Muscle layer of colon (tissue), 2 donors: ENCODE results near the gene SLC29A1.
"Not testable (repeated sequence)": the region's sequence is repeated elsewhere in the genome, so short reads cannot be mapped to it uniquely, and the experiment has no call there.

Experiments
- H3K27ac ChIP-seq: one replicate; pipeline ENCODE4 v1.7.0; 2013; ENCODE audit warnings: low read depth, mild to moderate bottlenecking, low read length, moderate library complexity
- H3K27me3 ChIP-seq, 2 donors: one replicate each; pipeline ENCODE4 v1.7.0; 2013; ENCODE audit warnings: low read length in 2 of 2, mild to moderate bottlenecking in 2 of 2; ENCODE audit not compliant: insufficient read depth in 2 of 2, control insufficient read depth in 1 of 2
- H3K36me3 ChIP-seq: one replicate; pipeline ENCODE4 v1.7.0; 2013; ENCODE audit warnings: mild to moderate bottlenecking, low read length; ENCODE audit not compliant: insufficient read depth
- H3K4me1 ChIP-seq: one replicate; pipeline ENCODE4 v1.7.0; 2013; ENCODE audit warnings: mild to moderate bottlenecking, low read length; ENCODE audit not compliant: insufficient read depth
- H3K4me3 ChIP-seq, 2 donors: one replicate each; pipeline ENCODE4 v1.7.0; 2013; ENCODE audit warnings: low read length in 2 of 2, low read depth in 1 of 2, mild to moderate bottlenecking in 1 of 2, moderate library complexity in 1 of 2
- H3K9ac ChIP-seq: one replicate; pipeline ENCODE4 v1.7.0; 2013; ENCODE audit warnings: low read length
- H3K9me3 ChIP-seq: one replicate; pipeline ENCODE4 v1.7.0; 2013; ENCODE audit warnings: mild to moderate bottlenecking, low read length
- donor health status: abdominal sarcoma.
- donor health status: Adenocarcinoma of cecum.

SLC29A1 gene

GRCh38 chr6:44225579-44226325 lies 2.4 kb downstream of the SLC29A1 start:
- peaks cover 89% of the 10 kb centered on the region for H3K4me1 ChIP-seq
- H3K36me3 ChIP-seq, result peaks cover 18% of the 10 kb centered on the region
- peak overlapping the region; percentile 23 for H3K9ac ChIP-seq
- H3K27me3 ChIP-seq, result no peaks in the 10 kb centered on the region
- H3K4me3 ChIP-seq, result peak overlapping the region in 1 of 2 donors; percentile 71
- peak overlapping the region; percentile 86 for H3K27ac ChIP-seq
- no peaks in the 10 kb centered on the region for H3K9me3 ChIP-seq

- peaks cover 26% of the 10 kb centered on the region for H3K36me3 ChIP-seq
- peak overlapping the region in 1 of 2 donors; percentile 71 for H3K4me3 ChIP-seq
- peaks cover 89% of the 10 kb centered on the region for H3K4me1 ChIP-seq
- H3K27ac ChIP-seq, result peak overlapping the region; percentile 86
- peak overlapping the region; percentile 36 for H3K9ac ChIP-seq
- H3K9me3 ChIP-seq, result no peaks in the 10 kb centered on the region
- no peaks in the 10 kb centered on the region for H3K27me3 ChIP-seq
These were observed 3.2 kb downstream of the SLC29A1 start for GRCh38 chr6:44226368-44227147.

- peaks cover 90% of the 10 kb centered on the region for H3K4me1 ChIP-seq
- peak overlapping the region in 1 of 2 donors; percentile 71 for H3K4me3 ChIP-seq
- H3K27ac ChIP-seq, result peak overlapping the region; percentile 86
- no peaks in the 10 kb centered on the region for H3K27me3 ChIP-seq
- peaks cover 33% of the 10 kb centered on the region for H3K36me3 ChIP-seq
- H3K9me3 ChIP-seq, result no peaks in the 10 kb centered on the region
- H3K9ac ChIP-seq, result peak overlapping the region; percentile 36
These were observed 3.9 kb downstream of the SLC29A1 start for GRCh38 chr6:44227148-44227793.

GRCh38 chr6:44228031-44228430 lies 4.6 kb downstream of the SLC29A1 start:
- no peaks in the 10 kb centered on the region for H3K27me3 ChIP-seq
- H3K9ac ChIP-seq, result peak overlapping the region; percentile 36
- H3K36me3 ChIP-seq, result peaks cover 41% of the 10 kb centered on the region
- peak overlapping the region; percentile 86 for H3K27ac ChIP-seq
- peaks cover 90% of the 10 kb centered on the region for H3K4me1 ChIP-seq
- H3K4me3 ChIP-seq, result peak overlapping the region in 1 of 2 donors; percentile 71
- no peaks in the 10 kb centered on the region for H3K9me3 ChIP-seq

- no peaks in the 10 kb centered on the region for H3K27me3 ChIP-seq
- H3K27ac ChIP-seq, result peak overlapping the region; percentile 86
- no peaks in the 10 kb centered on the region for H3K9me3 ChIP-seq
- peaks cover 45% of the 10 kb centered on the region for H3K36me3 ChIP-seq
- peak overlapping the region in 1 of 2 donors; percentile 71 for H3K4me3 ChIP-seq
- H3K9ac ChIP-seq, result peak overlapping the region; percentile 36
- peaks cover 94% of the 10 kb centered on the region for H3K4me1 ChIP-seq
These were observed 5.0 kb downstream of the SLC29A1 start for GRCh38 chr6:44228433-44228832.

- Histone ChIP-seq H3K27me3 (no peaks in the 10 kb centered on the region), H3K27ac (peak overlapping the region; percentile 86), H3K36me3 (peaks cover 46% of the 10 kb centered on the region), H3K4me3 (peak overlapping the region in 1 of 2 donors; percentile 71), H3K9me3 (no peaks in the 10 kb centered on the region), H3K9ac (no peak overlapping the region), H3K4me1 (peaks cover 98% of the 10 kb centered on the region)
These were observed 5.4 kb downstream of the SLC29A1 start for GRCh38 chr6:44228836-44229235.

- H3K27me3 ChIP-seq, result no peaks in the 10 kb centered on the region
- H3K9me3 ChIP-seq, result no peaks in the 10 kb centered on the region
- H3K27ac ChIP-seq, result peak overlapping the region; percentile 86
- no peak overlapping the region for H3K4me3 ChIP-seq
- no peak overlapping the region for H3K9ac ChIP-seq
- peaks cover 99% of the 10 kb centered on the region for H3K4me1 ChIP-seq
- peaks cover 46% of the 10 kb centered on the region for H3K36me3 ChIP-seq
These were observed 6.1 kb downstream of the SLC29A1 start for GRCh38 chr6:44229376-44230033.

GRCh38 chr6:44230034-44230675 lies 6.8 kb downstream of the SLC29A1 start:
- no peaks in the 10 kb centered on the region for H3K27me3 ChIP-seq
- H3K36me3 ChIP-seq, result peaks cover 47% of the 10 kb centered on the region
- no peak overlapping the region for H3K9ac ChIP-seq
- peaks cover 99% of the 10 kb centered on the region for H3K4me1 ChIP-seq
- peak overlapping the region; percentile 47 for H3K27ac ChIP-seq
- H3K4me3 ChIP-seq, result no peak overlapping the region
- H3K9me3 ChIP-seq, result no peaks in the 10 kb centered on the region

- Histone ChIP-seq H3K4me1 (peaks cover 100% of the 10 kb centered on the region), H3K36me3 (peaks cover 57% of the 10 kb centered on the region), H3K9ac (peak overlapping the region; percentile 30)
- H3K27me3 ChIP-seq, H3K9me3 ChIP-seq, H3K4me3 ChIP-seq, H3K27ac ChIP-seq: not testable (repeated sequence)
These were observed 8.0 kb downstream of the SLC29A1 start for GRCh38 chr6:44231426-44231825.

GRCh38 chr6:44232676-44233566 lies 9.5 kb downstream of the SLC29A1 start:
- H3K4me3 ChIP-seq, result no peak overlapping the region
- H3K27me3 ChIP-seq, result no peaks in the 10 kb centered on the region
- H3K9ac ChIP-seq, result peak overlapping the region; percentile 24
- H3K9me3 ChIP-seq, result no peaks in the 10 kb centered on the region
- peak overlapping the region; percentile 72 for H3K27ac ChIP-seq
- H3K36me3 ChIP-seq, result peaks cover 57% of the 10 kb centered on the region
- H3K4me1 ChIP-seq, result peaks cover 89% of the 10 kb centered on the region
